Naive B cell (primary cell): ENCODE data around the gene SPRYD7. TPM values are rescaled to one million over a fixed set of nuclear protein-coding genes. Genes with fewer than 3 reads are reported as not detected.

Experiments
- ATAC-seq, 2 donors: fragments of 150-1000 bp; cut with Tn5 transposase; 2 replicates each; pipeline ENCODE4 v1.10.0; 2021; ENCODE audit warnings: low read depth in 2 of 2, mild to moderate bottlenecking in 2 of 2, moderate library complexity in 2 of 2
- DNase-seq: peaks from one replicate; pipeline ENCODE4 v3.0.0; 2022
- H3K27ac Mint-ChIP-seq, 6 donors: one replicate each; pipeline ENCODE4 v1.8.0; 2020 to 2022; ENCODE audit warnings: mild to moderate bottlenecking in 6 of 6, mixed read lengths in 6 of 6, moderate library complexity in 5 of 6, inconsistent platforms in 2 of 6
- H3K27me3 Mint-ChIP-seq, 3 donors: one replicate each; pipeline ENCODE4 v1.8.0; 2021 to 2022; ENCODE audit warnings: mixed read lengths in 3 of 3, mild to moderate bottlenecking in 1 of 3
- H3K36me3 Mint-ChIP-seq, 2 donors: one replicate each; pipeline ENCODE4 v1.8.0; 2020 to 2022; ENCODE audit warnings: mixed read lengths in 2 of 2, inconsistent platforms in 1 of 2, mild to moderate bottlenecking in 1 of 2
- H3K4me1 Mint-ChIP-seq, 3 donors: one replicate each; pipeline ENCODE4 v1.8.0; 2020 to 2022; ENCODE audit warnings: mixed read lengths in 3 of 3, inconsistent platforms in 1 of 3, mild to moderate bottlenecking in 1 of 3, moderate library complexity in 1 of 3
- H3K4me3 Mint-ChIP-seq, 8 donors: one replicate each; pipeline ENCODE4 v1.8.0; 2020 to 2022; ENCODE audit warnings: mild to moderate bottlenecking in 8 of 8, mixed read lengths in 8 of 8, moderate library complexity in 8 of 8, inconsistent platforms in 2 of 8
- H3K9me3 Mint-ChIP-seq, 7 donors: one replicate each; pipeline ENCODE4 v1.8.0; 2020 to 2022; ENCODE audit warnings: mixed read lengths in 7 of 7, mild to moderate bottlenecking in 5 of 7, inconsistent platforms in 2 of 7, moderate library complexity in 1 of 7
- polyA plus RNA-seq, 6 donors: library from polyadenylated mRNA; unstranded; fragments of 300-500 nt; fragmentation: Illumina TruSeq; gene quantifications; one replicate each; pipeline ENCODE4 v1.2.3, GENCODE V29; 2021; ENCODE audit warnings: low read depth in 6 of 6

SPRYD7 gene
- polyA plus RNA-seq, 6 donors from 2014 or later = 4.4 to 8.7 (median 6.1) TPM

DNA sequence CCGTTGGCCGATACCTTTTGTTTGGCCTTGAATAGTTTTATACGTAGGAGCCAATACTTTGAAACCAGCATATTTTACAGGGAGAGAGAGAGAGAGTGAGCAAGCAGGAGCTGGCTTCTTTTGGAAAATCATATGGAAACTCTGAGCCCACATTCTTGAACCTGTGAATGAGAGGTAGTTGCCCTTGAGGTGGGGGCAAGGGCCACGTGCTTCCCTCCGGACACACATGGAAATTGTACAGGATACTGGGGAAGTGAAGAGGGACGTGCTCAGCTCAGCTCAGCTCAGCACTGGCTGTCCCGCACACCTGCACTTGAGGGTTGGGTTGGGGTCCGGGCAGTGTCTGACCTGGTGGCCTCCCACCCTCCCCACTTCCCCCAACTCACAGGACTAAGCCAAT is 68.3 kb downstream of the SPRYD7 start:
- Mint-ChIP-seq H3K27ac (no peak overlapping the region), H3K36me3 (no peaks in the 10 kb centered on the region), H3K4me3 (no peak overlapping the region), H3K27me3 (peaks cover 4 to 18% (median 6%) of the 10 kb centered on the region in 3 donors), H3K9me3 (peaks cover 3 to 8% (median 7%) of the 10 kb centered on the region in 7 donors), H3K4me1 (no peaks in the 10 kb centered on the region)
- no peak for DNase-seq
- no peak for ATAC-seq

DNA sequence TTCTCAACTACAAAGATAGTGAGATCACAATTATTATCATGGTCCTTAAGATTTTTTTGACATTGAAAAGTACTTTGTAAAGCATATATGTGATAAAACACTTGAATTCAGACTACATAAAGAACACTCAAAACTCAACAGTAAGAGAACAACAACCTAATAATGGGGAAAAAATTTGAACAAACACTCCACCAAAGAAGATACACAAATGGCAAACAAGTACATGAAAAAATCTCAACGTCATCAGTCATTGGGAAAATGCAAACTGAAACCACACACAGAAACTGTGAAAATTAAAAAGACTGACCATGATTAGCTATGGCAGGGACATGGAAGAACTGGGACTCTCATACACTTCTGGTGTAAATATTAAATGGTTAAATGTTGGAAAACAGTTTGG is 70.9 kb downstream of the SPRYD7 start:
- Mint-ChIP-seq H3K9me3 (peaks cover 3 to 8% (median 5%) of the 10 kb centered on the region in 7 donors), H3K27ac (peak overlapping the region in 1 of 6 donors; percentile 61), H3K36me3 (no peaks in the 10 kb centered on the region), H3K27me3 (peaks cover 6 to 11% (median 9%) of the 10 kb centered on the region in 3 donors), H3K4me3 (no peak overlapping the region), H3K4me1 (no peaks in the 10 kb centered on the region)
- ATAC-seq (no peak), DNase-seq (no peak)

DNA sequence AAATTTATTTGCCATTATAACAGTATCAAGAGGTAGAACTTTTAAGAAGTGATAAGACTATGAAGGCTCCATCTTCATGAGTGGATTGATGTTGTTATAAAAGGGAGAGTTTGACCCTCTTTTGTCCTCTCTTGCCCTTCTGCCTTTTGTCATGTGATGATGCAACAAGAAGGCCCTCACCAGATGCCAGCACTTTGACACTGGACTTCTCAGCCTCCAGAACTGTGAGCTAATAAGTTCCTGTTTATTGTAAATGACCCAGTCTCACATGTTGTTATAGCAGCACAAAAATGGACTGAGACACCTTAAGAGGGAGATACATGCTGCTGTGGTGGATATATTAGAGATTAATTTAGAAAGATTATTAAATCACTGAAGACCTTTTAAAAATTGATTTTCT is 71.6 kb downstream of the SPRYD7 start:
- peaks cover 6 to 11% (median 9%) of the 10 kb centered on the region in 3 donors for H3K27me3 Mint-ChIP-seq
- no peaks in the 10 kb centered on the region for H3K4me1 Mint-ChIP-seq
- H3K9me3 Mint-ChIP-seq = peaks cover 3 to 8% (median 5%) of the 10 kb centered on the region in 7 donors
- no peak for ATAC-seq
- no peak overlapping the region for H3K27ac Mint-ChIP-seq
- DNase-seq = no peak
- H3K4me3 Mint-ChIP-seq = no peak overlapping the region
- H3K36me3 Mint-ChIP-seq = no peaks in the 10 kb centered on the region

Other genes starting within 250 kb of the SPRYD7 start
- gene EBPL, start 244.9 kb downstream of the SPRYD7 start, polyA plus RNA-seq = 10 to 100 TPM; 41.4 to 77.2 (median 65.8) TPM
- gene KPNA3, start 143.7 kb downstream of the SPRYD7 start, polyA plus RNA-seq = 10 to 100 TPM; 18.6 to 23.8 (median 19.8) TPM
- gene TRIM13, start 60.7 kb upstream of the SPRYD7 start, polyA plus RNA-seq = 10 to 100 TPM; 27.4 to 42.0 (median 29.8) TPM
- gene KCNRG, start 79.1 kb upstream of the SPRYD7 start, polyA plus RNA-seq = 1 to 10 TPM in 2 of 6 donors, under 1 TPM in 3, not detected in 1; 0.66 to 1.7 (median 0.88) TPM